K562 (cell line): Measurements from ENCODE around the gene MRPL58. TPM values are rescaled to one million over a fixed set of nuclear protein-coding genes. Genes with fewer than 3 reads are reported as not detected.

ENCODE experiments used
- ARID1B ChIP-seq: fragments of 450-650 bp; IDR thresholded peaks from 2 replicates; pipeline ENCODE4 v1.6.1; 2016; ENCODE audit warnings: antibody characterized with exemption, mild to moderate bottlenecking, inconsistent platforms
- ETV5 ChIP-seq: sonication (generic); formaldehyde crosslinking; IDR thresholded peaks from 2 replicates; pipeline ENCODE4 v1.4.0; 2020; ENCODE audit warnings: low read depth, mild to moderate bottlenecking, missing genetic modification reagents
- HDAC6 ChIP-seq: IDR thresholded peaks from 2 replicates; pipeline ENCODE4 v1.6.1; 2012; ENCODE audit warnings: low read depth, mild to moderate bottlenecking, control low read depth, inconsistent platforms, low read length, moderate library complexity
- KDM5B ChIP-seq: fragments of 200-600 bp; sonication (generic); IDR thresholded peaks from 2 replicates; pipeline ENCODE4 v1.6.1; 2012; ENCODE audit warnings: low read depth, mild to moderate bottlenecking, moderate library complexity, low read length, control low read depth, inconsistent platforms; ENCODE audit not compliant: insufficient replicate concordance
- MCM2 ChIP-seq: fragments of 450-650 bp; IDR thresholded peaks from 2 replicates; pipeline ENCODE4 v1.6.1; 2017; ENCODE audit warnings: low read depth, mild to moderate bottlenecking
- THRAP3 ChIP-seq: fragments of 450-650 bp; IDR thresholded peaks from 2 replicates; pipeline ENCODE4 v1.6.1; 2016; ENCODE audit warnings: mild to moderate bottlenecking, inconsistent platforms, borderline replicate concordance
- ZNF668 ChIP-seq: fragments of 250-450 bp; sonication (Bioruptor Pico); IDR thresholded peaks from 2 replicates; pipeline ENCODE4 v1.8.0; 2022; ENCODE audit warnings: mild to moderate bottlenecking, inconsistent platforms
- ZNF79 ChIP-seq: fragments of 250-450 bp; sonication (Bioruptor Pico); IDR thresholded peaks from 2 replicates; pipeline ENCODE4 v1.4.0; 2020; ENCODE audit warnings: low read depth, mild to moderate bottlenecking, moderate library complexity
- polyA plus RNA-seq, 8 experiments: library from polyadenylated mRNA; depleted of rRNA in 4 of 8; stranded (reverse) in 5 of 8; unstranded in 3 of 8; fragments of >200 nt; fragmentation: Nextera tagmentation in 2 of 8; fragmentation: Illumina TruSeq in 1 of 8; extraction: Ambion mirVana in 2 of 8; extraction: Trizol in 1 of 8; gene quantifications; 2 replicates each; pipeline versions ENCODE4 v1.2.1 to v1.2.3, GENCODE V29; 2011 to 2014; ENCODE audit warnings: inconsistent platforms in 1 of 8, missing spikeins in 1 of 8
- total RNA-seq, 7 experiments: library from RNA; depleted of rRNA in 6 of 7; stranded (reverse); fragments of >200 nt in 6 of 7; fragmentation: Illumina TruSeq in 2 of 7; extraction: Trizol in 2 of 7; gene quantifications; 2 replicates each; pipeline versions ENCODE4 v1.2.1 to v1.2.3, GENCODE V29; 2011 to 2021; ENCODE audit warnings: low replicate concordance in 1 of 7
- TF ChIP-seq, protein P1 (sequence below): sonication (generic); formaldehyde crosslinking; IDR thresholded peaks from 2 replicates; pipeline ENCODE4 v1.8.1; 2023; ENCODE audit warnings: mild to moderate bottlenecking, missing genetic modification reagents
- TF ChIP-seq, protein P2 (sequence below): fragments of 250-450 bp; sonication (Bioruptor Pico); IDR thresholded peaks from 2 replicates; pipeline ENCODE4 v1.8.0; 2021; ENCODE audit warnings: borderline replicate concordance, mild to moderate bottlenecking, moderate library complexity; ENCODE audit not compliant: poor library complexity, severe bottlenecking
- TF ChIP-seq, protein P3 (sequence below): sonication (generic); formaldehyde crosslinking; IDR thresholded peaks from 2 replicates; pipeline ENCODE4 v1.8.1; 2023; ENCODE audit warnings: mild to moderate bottlenecking, missing genetic modification reagents

The MRPL58 gene
- total and polyA plus RNA-seq, 9 of the 15 experiments (the other 6 are each of a cell fraction or from before 2014, with no cell fraction given), result 30.8 to 107 (median 72.4) TPM

DNA sequence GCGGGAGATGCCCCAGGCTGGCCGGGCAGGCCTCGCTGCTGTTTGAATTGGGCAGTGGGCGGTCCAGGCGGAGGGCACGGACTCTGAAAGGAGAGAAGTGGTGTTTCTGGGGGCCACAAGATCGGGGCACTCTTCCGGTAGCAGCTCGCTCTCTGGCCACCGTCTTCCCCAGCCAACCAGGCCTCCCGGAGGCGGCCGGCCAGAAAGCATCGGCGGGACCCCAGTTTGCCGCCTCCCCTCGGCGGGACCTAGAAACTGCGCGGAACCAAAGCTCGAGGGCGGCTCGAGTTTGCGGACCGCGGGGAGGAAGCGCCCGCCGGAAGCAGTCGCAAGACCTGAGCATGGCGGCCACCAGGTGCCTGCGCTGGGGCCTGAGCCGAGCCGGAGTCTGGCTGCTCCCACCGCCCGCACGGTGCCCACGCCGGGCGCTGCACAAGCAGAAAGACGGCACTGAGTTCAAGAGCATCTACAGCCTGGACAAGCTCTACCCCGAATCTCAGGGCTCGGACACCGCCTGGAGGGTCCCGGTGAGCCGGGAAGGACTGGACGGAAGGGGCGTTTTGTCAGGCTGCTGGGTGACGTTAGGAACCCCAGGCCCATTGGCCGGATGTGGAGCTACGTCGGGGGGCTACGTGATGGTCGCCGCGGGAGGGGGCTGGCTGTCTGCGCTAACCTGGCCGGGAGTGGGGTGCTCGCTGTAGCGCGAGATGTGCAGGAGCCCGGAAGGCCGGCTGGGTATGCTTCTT, at the start of gene MRPL58 (continued):
- peak; percentile 49; the same call in 1 of the 2 replicates for TF ChIP-seq ARID1B
- TF ChIP-seq, protein P1, sequence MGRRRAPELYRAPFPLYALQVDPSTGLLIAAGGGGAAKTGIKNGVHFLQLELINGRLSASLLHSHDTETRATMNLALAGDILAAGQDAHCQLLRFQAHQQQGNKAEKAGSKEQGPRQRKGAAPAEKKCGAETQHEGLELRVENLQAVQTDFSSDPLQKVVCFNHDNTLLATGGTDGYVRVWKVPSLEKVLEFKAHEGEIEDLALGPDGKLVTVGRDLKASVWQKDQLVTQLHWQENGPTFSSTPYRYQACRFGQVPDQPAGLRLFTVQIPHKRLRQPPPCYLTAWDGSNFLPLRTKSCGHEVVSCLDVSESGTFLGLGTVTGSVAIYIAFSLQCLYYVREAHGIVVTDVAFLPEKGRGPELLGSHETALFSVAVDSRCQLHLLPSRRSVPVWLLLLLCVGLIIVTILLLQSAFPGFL, result no peak
- TF ChIP-seq, protein P2, sequence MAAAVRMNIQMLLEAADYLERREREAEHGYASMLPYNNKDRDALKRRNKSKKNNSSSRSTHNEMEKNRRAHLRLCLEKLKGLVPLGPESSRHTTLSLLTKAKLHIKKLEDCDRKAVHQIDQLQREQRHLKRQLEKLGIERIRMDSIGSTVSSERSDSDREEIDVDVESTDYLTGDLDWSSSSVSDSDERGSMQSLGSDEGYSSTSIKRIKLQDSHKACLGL (CRISPR knock-in tag), result peak; percentile 73
- TF ChIP-seq KDM5B, result peak; percentile 83
- no peak for TF ChIP-seq HDAC6
- TF ChIP-seq THRAP3, result no peak
- peak; percentile 41; the same call in 1 of the 2 replicates for TF ChIP-seq ZNF668 (CRISPR knock-in tag)
- TF ChIP-seq MCM2, result no peak
- TF ChIP-seq ETV5 (CRISPR knock-in tag), result peak; percentile 86
- TF ChIP-seq, protein P3, sequence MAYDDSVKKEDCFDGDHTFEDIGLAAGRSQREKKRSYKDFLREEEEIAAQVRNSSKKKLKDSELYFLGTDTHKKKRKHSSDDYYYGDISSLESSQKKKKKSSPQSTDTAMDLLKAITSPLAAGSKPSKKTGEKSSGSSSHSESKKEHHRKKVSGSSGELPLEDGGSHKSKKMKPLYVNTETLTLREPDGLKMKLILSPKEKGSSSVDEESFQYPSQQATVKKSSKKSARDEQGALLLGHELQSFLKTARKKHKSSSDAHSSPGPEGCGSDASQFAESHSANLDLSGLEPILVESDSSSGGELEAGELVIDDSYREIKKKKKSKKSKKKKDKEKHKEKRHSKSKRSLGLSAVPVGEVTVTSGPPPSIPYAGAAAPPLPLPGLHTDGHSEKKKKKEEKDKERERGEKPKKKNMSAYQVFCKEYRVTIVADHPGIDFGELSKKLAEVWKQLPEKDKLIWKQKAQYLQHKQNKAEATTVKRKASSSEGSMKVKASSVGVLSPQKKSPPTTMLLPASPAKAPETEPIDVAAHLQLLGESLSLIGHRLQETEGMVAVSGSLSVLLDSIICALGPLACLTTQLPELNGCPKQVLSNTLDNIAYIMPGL (CRISPR knock-in tag), result peak; percentile 72; the same call in 1 of the 2 replicates
- no peak for TF ChIP-seq ZNF79 (CRISPR knock-in tag)
